ENCODE measurements around the gene PCBP3.
"Not testable (repeated sequence)": the region's sequence is repeated elsewhere in the genome, so short reads cannot be mapped to it uniquely, and the experiment has no call there.

The PCBP3 gene

DNA sequence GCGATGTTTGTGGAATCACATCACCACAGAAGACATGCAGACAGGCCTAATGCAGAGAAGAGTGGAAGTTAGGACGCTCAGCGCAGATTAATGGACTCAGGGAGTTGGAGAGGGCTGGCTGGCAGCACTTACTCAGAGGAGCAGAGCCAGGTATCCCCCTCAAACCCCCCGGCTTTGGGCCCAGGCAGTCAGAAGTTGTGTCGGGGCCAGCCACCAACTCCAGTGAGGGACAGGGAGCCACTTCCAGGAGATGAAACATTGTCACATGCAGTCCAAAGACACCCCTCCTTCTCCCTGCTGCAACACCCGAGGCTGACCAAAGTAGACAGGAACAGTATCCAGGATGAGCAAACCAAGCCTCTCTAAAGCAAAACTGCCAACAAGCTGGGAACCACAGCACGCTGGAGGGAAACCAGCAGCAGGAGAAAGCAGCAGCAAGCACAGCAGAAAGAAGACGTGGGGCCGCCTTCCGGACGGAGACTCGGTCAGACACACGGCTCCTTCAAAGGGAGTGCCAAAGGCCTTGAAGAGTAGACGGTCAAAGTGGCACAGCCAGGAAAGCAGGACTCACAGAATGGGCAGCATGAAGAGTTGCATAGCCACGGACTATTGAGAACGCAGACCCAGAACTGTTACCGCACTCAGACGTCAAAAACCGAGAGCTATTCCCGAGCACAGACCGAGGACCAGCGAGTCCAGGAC lies 149.3 kb downstream of the PCBP3 start:
- DNase-seq: no peak

DNA sequence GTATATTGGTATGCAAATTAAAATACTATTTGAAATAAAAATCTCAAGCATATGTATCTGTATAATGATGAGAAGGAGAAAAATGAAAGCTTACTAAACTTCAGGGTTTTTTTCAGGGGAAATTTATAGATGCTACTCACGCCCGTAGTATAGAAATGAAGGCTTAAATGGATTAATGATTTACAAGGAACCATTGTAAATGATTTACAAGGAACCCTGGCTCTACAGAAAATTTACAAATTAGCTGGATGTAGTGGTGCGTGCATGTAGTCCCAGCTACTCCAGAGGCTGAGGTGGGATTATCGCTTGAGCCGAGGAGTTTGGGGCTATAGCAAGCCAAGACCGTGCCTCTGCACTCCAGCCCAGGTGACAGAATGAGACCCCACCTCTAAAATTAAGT lies 150.5 kb downstream of the PCBP3 start:
- no peak for DNase-seq

DNA sequence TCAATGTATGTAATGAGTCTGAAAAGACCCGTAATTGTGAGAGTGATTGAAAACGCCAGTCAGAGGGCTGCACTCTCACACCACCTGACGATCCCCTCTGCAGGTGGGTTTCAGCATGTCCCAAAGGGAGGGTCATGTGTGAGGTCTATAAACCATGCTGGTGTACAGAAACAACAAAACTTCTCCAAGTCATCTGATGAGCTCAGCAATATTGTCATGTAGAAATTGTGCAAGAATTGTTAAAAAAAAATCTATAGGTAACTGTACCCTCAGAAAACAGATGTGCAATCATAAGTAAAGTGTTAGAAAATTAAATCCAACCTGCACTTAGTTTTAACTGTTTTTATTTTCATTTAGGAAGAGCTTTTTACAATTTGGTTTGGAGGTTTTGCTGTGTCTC lies 152.5 kb downstream of the PCBP3 start:
- no peak for DNase-seq

DNA sequence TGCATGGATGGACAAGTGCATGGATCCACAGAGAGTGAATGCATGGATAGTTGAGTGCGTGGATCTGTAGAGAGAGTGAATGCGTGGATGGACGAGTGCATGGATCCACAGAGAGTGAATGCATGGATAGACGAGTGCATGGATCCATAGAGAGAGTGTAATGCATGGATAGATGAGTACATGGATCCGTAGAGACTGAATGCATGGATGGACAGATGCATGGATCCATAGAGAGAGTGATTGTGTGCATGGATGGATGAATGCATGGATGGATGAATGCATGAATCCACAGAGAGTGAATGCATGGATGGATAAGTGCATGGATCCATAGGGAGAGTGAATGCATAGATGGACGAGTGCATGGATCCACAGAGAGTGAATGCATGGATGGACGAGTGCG lies 153.8 kb downstream of the PCBP3 start:
- no peak for DNase-seq

DNA sequence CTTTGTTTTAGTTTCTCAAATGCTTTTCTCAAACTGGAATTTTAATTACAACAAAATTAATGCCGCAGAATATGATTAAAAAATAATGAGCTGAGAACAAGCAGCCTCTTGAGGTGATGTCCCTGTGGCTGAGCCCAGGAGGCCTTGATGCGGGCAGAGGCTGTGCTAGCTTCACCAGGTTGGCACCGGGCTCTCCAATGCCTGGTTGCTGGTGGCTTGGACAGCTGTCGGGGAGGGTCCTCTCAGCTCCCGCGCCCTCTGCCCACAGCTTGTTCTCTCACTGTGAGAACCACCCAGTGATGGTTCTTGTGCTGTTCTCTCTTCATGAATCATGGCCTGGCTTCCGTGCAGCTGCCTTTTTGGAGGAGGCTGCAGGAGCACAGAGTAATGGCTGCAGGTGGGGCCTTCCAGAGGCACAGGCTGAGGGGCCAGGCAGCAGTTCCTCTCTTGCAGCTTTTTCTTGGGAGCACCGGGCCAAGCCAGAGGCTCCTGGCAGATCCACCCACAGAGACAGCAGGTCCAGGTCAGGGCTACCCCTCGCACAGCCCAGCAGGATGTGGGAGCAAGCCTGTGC lies 156.3 kb downstream of the PCBP3 start:
- DNase-seq: no peak

DNA sequence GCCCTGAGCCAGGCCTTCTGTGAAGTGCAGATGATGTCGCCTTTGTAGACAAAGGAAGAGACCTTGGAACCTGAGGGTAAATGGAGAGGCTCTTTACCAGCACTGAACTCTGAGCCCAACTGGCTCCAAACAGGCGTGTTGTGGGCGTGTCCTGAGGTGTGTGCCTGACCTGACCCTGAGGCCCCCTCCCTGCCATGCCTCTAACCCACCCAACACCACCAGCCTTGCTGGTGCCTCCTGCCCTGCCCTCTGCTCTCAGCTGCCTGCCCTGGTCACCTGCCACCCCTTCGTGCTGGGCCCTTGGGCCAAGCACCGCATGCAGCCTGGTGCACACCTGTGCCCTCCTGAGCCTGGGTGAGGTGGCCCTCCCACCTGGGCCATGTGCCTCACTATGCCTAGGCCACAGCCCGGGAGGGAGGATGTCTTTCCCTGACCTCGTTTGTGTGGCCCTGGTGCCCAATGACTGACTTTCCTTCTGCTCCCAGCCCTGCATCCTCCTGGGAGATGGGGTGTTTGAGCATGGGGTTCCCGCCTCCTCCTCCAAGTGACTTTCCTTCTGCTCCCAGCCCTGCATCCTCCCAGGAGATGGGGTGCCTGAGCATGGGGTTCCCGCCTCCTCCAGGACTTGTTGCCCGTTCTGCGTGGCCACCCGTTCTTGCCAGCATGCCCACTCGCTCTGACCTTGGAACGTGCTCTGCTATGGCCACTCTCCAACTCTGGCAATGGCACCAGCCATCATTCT lies 157.0 kb downstream of the PCBP3 start:
- DNase-seq: no peak

DNA sequence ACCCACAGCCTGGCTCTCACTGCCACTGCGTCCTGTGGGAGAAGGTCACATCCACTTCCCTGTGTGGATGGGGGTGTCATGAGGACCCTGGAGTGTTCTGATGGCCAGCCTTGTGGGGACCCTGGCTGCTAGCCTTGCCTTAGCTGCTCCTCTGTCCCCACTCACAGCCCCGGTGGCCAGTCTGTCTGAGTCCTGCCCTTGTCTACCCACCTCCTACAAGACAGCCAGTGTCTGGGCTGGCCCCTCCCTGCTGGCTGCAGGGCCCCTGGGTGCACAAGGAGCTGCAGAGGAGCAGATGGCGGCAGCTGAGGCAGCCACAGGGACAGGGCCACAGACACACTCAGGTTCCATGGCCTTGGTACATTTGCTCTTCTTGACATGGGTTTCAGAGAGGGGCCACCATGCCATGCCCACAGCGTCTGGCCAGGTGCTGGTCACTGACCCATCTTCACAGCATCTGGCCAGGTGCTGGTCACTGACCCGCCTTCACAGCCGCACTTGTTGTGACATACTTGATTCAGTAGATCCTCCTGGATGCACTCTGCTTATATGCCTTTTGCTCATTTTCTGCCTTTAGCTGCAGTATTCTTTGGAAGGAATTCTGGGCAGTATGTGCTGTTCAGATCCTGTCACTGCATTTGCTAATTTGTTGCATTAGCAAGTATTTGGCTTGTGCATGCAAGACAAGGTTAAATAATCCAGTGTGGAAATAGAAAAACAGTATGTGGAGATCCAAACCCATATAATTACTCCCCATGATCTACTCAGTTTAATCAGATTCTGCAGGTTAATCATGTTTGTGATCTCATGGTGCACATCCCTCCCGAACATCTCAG lies 157.8 kb downstream of the PCBP3 start:
- DNase-seq: no peak

DNA sequence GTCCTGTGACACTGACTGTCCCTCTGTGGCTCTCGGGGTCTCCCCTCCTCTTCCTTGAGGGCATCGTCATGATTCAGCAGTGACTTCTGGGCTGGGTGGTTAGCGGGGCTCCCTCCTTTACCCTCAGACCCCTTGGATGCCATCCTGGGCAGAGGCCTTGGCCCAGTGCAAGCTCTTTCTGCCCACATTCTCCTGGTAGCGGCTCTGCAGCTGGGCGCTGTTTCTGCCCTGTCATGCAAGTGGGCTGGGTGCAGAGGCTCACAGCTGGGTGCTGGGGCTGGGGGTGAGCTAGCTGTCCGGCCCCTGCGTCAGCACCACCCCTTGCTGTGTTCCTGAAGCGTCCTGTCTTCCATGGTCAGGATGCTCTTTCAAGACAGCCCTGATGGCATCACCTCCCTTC lies 158.5 kb downstream of the PCBP3 start:
- DNase-seq: no peak

DNA sequence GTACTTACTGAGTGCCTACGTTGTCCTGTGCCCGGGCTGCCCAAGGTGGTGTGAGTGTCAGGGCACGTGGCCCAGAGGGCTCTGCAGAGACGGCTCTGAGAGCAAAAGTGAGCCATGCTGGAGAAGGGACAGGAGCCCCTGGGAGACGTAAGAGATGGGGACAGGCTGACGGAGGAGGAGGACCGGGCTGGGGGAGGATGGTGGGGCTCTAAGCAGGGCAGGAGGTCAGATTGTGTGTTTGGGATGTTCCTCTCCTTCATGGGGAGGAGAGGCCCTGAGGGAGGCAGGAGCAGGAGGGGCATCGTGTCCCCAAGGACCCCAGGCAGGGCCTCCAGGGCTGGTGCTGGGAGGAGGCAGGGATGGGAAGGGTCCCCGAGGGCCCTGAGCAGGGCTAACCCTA lies 158.9 kb downstream of the PCBP3 start:
- DNase-seq: no peak

DNA sequence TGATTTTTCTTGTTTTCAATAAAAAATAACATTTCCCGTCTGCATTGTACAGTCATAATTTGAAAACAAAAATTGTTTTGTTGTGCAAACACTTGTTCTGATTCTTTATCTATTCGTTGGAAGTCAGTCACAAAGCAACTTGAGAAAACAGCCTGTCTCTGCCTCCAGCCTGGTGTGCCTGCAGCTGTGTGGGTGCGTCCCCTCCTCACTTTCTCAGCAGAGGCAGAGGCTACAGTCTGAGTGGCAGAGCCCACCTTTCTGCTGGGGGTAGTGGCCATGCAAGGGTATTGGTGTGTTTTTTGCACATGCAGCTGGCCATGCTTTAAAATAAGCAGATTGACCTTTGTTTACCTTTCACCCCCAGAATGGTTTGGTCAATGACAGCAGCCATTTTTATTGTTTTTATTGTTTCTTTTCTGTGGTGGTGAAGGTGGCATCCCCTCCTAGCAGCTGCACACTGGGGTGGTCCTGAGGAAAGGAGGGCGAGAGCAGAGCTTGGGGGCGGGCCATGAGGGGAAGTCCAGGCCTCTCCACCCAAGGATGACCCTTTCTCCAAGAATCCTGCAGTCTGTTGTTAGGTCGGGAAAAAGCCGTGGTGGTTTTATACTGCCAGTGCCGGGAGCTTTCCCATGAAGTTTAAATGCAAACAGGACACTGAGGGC lies 159.6 kb downstream of the PCBP3 start:
- no peak for DNase-seq

DNA sequence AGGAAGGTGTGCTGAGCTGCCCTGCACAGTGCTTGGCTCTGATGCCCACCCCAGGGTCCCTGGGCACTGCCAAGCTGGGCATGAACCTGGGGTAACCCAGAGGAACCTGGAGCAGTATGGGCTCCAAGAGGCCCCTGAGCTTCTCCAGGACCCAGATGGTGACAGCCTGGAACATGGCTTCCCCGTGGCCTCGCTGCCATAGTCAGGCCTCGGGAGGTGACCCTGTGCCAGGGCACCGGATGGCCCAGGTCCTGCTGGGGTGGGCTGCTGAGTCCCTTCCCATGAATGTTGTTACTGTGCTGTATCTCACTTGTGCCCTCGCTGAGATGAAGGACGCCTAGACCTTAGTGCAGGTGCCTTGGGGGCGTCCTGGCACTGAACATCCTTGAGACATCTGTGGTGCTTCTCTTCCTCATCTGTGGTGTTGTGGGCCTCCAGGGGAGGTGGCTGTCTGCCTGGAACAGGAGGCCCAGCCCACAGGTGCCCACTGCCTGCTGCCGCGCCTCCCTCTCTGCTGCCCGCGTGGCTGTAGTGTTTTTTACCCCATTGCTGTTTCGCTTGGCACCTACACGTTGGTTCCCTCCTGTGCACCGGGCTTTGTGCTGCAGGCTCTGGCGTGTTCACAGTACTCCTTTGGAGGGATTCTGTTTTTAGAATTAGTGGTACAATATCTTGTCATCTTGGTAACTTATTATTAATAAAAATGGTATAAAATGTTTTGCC lies 160.3 kb downstream of the PCBP3 start:
- no peak for DNase-seq

DNA sequence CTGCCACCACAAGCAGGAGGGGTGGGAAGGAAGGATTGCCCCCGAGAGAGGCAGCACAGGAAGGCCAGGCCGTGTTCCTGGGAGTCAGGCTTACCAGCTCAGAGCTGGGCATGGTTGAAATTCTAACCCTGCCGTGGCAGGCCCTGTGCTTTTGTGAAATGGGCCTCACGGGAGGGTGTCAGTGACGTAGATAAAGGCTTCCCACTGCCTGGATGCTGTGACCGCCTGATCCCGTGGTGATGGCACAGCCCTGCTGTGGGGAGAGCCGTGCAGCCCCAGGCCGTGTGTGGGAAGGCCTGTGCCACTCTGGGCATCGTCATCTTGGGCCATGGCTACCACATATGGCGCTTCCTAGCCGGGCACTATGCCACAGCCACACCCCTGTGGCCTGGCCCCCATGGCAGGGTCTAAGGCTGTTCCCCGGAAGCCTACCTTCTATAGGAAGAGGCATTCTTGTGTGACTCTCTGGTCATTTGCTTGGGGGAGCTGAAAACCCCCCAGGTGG lies 161.3 kb downstream of the PCBP3 start:
- DNase-seq: no peak

DNA sequence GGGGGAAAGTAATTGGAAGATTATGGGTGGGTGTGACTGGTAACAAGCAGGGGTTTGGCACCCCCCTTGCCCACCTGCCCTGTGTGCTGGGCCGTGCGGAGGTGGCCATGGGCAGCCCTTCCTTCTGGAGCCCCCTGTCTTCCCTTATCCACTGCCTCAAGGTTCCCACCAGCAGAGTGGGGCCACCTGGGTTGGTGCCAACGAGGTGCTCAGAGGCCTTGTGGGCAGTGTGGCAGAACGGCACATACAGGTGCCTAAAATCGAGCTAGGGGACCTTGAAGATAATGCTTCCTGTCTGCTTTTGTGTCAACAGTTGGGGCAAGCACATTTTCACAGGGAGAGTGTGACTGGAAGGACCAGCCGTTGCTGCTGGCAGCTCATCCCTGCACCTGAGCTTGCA lies 161.8 kb downstream of the PCBP3 start:
- no peak for DNase-seq

DNA sequence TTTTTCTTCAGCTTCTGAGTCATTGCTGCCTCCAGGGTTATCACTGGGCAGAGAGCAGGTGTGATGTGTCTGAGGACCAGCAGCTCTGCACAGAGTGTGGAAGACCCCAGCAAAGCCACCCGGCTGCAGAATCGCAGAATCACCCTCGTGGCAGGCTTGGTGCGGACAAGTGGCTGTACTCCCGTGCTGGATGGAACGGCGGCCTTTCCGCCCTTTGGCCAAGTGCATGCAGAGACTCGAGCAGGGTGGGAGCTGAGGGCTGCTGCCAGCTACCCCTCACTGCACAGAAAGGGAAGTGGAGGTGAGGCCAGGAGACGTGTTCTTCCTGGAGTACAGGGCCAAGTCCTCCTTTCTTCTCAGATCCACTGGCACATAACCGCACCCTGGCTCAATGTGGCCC lies 162.5 kb downstream of the PCBP3 start:
- no peak for DNase-seq

DNA sequence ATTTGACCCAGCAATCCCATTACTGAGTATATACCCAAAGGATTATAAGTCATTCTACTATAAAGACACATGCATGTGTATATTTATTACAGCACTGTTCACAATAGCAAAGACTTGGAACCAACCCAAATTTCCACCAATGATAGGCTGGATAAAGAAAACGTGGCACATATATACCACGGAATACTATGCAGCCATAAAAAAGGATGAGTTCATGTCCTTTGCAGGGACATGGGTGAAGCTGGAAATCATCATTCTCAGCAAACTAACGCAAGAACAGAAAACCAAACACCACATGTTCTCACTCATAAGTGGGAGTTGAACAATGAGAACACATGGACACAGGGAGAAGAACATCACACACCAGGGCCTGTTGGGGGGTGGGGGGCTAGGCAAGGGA lies 165.1 kb downstream of the PCBP3 start:
- DNase-seq: not testable (repeated sequence)

DNA sequence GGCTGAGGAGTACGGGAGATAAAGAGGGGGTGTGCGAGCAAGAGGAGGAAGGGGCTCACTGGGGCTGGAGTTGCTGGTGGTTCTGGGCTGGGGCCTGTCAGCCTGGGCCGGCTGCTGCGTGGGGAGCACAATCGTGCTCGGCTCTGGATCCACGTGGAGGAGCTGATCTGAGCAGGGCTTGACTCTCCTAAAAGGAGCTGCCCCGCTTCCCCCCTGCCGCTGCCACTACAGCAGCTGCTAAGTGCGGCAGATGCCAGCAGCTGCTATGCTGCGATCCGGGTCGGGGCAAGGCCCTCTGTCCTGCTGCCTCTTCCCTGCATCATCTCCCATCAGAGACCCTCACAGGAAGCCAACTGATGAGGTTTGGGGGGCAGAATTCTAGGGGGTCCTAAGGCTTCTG lies 165.9 kb downstream of the PCBP3 start:
- no peak for DNase-seq

DNA sequence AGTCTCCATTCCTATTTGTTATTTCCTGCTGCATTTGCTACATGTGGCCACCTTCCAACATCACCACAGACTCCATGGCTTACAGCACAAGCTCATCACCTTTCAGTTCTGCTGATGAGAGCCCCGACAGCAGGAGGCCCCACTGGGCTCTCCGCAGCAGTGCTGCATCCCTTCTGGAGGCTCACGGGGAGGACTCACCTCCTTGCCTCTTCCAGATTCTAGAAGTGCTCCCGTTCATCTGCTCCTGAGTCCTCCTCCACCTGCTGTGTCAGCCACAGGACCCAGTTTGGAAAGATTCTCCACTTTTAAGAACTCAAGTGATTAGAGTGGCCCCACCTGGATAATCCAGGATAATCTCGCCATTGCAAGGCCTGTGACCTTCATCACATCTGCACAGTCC lies 167.6 kb downstream of the PCBP3 start:
- no peak for DNase-seq

DNA sequence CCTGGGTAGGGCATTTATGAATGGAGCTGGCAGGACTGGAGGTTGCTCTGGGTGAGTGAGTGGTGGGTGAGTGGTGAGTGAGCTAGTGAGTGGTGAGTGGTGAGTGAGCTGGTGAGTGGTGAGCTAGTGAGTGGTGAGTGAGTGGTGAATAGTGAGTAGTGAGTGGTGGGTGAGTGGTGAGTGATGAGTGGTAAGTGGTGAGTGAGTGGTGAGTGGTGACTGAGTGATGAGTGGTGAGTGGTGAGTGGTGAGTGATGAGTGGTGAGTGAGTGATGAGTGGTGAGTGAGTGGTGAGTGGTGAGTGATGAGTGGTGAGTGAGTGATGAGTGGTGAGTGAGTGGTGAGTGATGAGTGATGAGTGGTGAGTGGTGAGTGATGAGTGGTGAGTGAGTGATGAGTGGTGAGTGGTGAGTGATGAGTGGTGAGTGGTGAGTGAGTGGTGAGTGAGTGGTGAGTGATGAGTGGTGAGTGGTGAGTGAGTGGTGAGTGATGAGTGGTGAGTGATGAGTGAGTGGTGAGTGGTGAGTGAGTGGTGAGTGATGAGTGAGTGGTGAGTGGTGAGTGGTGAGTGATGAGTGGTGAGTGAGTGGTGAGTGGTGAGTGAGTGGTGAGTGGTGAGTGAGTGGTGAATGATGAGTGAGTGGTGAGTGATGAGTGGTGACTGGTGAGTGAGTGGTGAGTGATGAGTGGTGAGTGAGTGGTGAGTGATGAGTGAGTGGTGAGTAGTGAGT lies 170.8 kb downstream of the PCBP3 start:
- not testable (repeated sequence) for DNase-seq

DNA sequence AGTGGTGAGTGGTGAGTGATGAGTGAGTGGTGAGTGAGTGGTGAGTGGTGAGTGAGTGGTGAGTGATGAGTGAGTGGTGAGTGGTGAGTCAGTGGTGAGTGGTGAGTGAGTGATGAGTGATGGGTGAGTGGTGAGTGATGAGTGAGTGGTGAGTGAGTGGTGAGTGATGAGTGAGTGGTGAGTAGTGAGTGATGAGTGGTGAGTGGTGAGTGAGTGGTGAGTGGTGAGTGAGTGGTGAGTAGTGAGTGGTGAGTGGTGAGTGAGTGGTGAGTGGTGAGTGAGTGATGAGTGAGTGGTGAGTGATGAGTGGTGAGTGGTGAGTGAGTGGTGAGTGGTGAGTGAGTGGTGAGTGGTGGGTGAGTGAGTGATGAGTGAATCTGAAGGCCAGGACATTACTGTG lies 172.3 kb downstream of the PCBP3 start:
- not testable (repeated sequence) for DNase-seq

DNA sequence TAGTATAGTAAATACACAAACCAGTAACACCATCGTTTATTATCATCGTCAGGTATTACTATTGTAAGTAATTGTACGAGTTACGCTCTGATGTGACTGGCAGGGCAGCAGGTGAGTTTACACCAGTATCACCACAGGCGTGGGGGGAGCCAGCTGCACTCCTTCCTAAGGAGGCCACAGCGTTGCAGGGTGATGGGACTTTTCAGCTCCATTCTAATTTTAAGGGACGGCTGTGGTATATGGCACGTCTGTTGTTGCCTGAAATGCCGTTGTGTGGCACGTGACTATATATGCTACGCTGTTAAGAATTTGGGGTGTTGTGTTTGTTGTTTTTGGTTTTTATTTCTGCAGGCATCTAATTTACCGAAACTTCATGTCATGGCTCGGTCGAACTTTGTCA lies 173.3 kb downstream of the PCBP3 start:
- DNase-seq: no peak

DNA sequence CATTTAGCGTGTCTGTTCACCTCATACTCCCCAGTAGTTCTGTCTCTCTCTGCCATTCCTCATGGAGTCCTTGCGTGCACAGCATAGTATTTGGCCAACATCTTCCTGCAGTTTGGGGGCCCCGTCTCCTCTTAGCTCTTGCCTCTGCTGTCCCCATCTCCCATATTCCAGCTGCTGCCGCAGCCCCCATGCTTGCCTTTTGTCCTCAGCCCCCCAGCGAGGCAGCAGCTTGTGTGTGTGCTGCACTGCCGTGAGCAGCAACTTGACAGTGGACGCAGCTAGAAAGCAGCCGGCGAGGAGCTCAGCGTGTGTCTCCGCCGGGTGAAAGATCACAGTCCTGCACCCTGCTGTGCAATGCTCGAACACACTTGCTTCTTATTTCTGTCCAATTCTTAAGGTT lies 173.8 kb downstream of the PCBP3 start:
- DNase-seq: no peak
